Fibroblast of lung (primary cell): ENCODE measurements around the gene WDR41.

Source experiments
- CTCF ChIP-seq, 2 donors: IDR thresholded peaks in 1 of 2; conservative IDR thresholded peaks in 1 of 2; 1 replicate in 1 of 2; 2 replicates in 1 of 2; pipeline ENCODE4 v1.5.1; 2011 to 2012; ENCODE audit warnings: low read length in 2 of 2, control low read depth in 1 of 2, inconsistent platforms in 1 of 2, low read depth in 1 of 2, mild to moderate bottlenecking in 1 of 2
- EZH2 ChIP-seq: IDR thresholded peaks from 2 replicates; pipeline ENCODE4 v1.5.1; 2012; ENCODE audit warnings: low read length, control low read depth, mild to moderate bottlenecking; ENCODE audit errors: missing control alignments

GRCh38 chr5:77397686-77398292 is 94.3 kb downstream of the WDR41 start:
- no peak for TF ChIP-seq CTCF (conservative IDR thresholded peaks at IDR 0.05 in 1 of 2, IDR thresholded peaks at IDR 0.05 in 1 of 2; ENCODE audit: low read depth in 1 of 2, low read length in 2 of 2)
- no peak for TF ChIP-seq EZH2
